ENCODE data around the gene CHMP4B.

CHMP4B gene

DNA sequence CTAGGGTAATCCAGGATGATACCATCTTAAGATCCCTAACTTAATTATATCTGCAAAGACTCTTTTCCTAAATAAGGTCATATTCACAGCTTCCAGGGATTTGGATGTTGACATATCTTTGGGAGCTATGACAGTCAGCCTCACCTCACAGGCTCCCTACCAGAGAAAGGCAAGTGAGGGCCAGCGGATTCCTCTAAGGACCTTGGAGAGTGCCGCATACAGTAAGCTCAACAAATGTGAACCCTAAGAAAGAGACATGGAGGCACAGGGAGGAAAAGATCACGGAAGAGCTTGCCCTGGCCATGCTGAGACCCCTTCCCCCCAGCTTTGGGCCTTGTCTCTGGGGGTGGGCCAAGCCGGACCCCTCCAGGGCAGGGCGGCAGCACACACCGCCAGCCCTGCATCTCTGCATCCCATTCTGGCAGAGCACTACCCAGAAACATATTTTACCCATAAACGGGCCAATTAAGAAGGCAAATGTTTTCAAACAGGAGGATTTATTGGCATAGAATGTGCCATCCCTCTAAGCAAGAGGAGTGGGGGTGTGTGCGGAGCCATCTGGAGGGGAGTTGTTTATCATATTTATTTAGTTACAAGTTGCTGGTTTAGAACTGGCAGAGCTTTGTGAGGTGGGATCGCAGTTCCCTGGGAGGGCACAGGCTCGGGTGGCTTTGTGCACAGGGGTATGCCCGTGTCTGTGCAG, 55.4 kb downstream of the CHMP4B start:
- DNase-seq: no peak

GRCh38 chr20:33868042-33868441, 56.9 kb downstream of the CHMP4B start:
- no peak for DNase-seq

GRCh38 chr20:33868595-33868994, 57.4 kb downstream of the CHMP4B start:
- DNase-seq: no peak

- no peak for DNase-seq
Measured at GRCh38 chr20:33869283-33869682, 58.1 kb downstream of the CHMP4B start.

DNA sequence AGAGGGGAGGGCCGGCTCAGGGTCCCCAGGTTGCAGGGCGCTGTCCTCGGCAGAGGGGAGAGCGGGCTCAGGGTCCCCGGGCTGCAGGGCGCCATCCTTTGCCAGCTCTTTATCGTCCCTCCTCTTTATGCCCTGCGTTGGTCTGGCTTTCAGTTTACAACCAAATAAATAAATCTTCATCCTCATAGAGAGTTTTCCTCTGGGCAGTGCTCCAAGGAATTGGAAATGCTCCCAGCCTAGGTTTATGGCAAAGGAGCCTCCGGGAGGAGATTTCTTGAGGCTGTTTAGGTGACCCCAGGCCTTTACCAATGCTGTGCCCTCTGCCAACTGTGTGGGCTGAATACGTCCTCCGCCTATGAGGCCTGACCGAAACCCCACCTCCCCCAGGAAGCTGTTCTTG, 60.2 kb downstream of the CHMP4B start:
- DNase-seq: no peak

DNA sequence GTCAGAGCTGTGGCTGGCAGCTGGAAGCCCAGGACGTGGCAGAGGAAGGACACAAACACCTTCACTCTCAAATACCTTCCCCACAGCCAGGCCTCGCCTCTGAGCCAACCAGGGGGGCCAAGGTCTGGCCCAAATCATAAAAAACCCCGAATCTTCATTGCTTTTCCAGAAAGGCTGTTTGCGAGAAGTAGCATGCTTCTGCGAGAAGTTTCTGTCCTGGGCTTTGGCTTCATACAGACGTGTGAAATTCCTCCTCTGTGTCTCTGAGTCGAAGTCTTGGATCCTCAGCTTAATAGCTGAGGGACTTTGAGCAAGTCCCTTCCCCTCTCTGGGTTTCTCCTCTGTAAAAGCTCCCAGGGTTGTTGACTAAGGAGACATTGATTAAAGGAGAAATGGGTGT, 63.0 kb downstream of the CHMP4B start:
- DNase-seq: no peak

DNA sequence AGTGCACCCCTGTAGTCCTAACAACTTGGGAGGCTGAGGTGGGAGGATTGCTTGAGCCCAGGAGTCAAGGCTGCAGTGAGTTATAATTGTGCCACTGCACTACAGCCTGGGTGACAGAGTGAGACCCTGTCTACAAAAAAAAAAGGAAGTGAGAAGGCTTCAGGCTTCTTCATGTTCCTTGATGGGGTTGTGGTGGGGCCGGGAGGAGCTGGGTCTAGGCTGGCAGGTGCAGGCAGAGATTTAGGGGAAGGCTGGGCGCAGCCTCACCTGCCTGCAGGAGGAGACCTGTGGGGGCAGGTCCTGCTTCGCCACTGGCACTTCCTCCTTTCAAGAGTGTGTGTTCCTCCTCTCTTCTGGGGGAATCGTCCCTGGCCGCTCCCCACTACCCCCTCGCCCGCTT, 63.9 kb downstream of the CHMP4B start:
- no peak for DNase-seq

DNA sequence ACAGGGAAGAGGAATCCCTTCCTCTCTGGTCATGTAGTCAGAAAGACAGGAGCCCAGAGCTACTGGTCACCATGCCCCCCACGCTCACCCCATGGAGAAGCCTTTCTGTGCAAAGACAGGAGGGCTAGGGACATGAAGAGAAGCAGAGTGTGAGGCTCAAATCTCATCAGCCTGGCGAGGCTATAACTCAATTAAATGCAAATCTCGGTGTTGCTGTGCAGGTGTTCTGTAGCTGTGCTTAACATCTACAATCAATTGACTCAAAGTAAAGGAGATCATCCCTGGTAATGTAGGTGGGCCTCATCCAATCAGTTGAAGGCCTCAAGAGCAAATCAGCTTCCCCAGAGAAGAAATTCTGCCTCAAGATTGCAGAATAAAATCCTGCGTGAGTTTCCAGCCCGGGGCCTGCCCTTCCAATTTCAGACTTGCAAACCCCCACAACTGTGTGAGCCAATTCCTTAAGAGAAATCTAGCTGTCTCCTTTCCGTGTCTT, 64.4 kb downstream of the CHMP4B start:
- no peak for DNase-seq

GRCh38 chr20:33878583-33878982, 67.4 kb downstream of the CHMP4B start:
- DNase-seq: no peak

DNA sequence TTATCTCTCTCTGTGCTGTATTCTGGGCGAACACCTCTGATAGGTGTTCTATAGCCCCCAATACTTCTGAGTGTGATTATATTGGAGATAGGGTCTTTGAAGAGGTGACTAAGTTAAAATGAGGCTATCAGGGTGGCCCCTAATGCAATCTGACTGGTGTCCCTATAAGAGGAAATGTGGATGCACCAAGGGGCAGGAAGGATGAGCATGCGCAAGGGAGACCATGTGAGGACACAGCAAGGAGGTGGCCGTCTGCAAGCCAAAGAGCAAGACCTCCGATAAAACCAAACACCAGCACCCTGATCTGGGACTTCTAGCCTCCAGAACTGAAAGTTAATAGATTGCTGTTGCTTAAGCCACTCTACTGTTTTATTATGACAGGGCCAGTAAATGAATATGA, 69.2 kb downstream of the CHMP4B start:
- no peak for DNase-seq

DNA sequence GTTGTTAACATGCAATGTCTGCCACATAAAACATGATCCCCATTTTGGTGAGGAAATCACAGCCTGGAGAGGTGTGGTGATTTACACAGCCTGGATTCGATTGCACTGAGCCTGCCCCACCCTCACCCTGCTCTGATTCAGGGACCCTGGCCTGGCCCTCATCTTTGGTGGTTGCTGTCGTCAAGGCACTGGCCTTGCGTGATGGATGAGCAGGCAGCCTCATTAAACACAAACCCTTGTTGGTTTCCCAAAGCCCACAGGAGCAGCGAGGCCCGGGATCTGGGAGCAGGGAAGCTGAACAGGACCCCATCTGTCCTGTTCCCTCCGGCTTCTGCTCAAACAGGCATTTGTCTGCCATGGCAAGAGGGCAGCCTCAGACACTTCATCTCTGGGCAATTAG, 70.8 kb downstream of the CHMP4B start:
- DNase-seq: no peak

- DNase-seq: no peak
Measured at GRCh38 chr20:33882481-33882880, 71.3 kb downstream of the CHMP4B start.

DNA sequence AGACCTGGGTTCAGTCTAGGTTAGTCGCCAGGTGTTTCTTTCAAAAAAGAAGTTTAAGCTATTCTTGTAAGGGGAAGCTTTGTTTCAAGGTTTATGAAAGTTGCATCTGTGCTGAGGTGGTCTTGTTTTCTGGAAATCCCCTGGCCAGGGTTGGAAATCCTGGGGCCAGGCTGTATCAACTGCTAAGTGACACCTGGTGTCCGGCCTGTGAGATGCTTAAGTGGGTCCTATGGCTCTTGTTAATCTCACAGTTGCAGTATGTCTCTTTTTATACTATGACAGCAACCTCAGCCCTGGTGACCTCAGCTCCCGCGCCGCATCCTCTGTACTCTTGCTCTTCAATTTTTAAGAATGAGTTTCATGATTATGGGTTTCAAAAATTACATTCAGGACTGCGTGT, 72.0 kb downstream of the CHMP4B start:
- no peak for DNase-seq

DNA sequence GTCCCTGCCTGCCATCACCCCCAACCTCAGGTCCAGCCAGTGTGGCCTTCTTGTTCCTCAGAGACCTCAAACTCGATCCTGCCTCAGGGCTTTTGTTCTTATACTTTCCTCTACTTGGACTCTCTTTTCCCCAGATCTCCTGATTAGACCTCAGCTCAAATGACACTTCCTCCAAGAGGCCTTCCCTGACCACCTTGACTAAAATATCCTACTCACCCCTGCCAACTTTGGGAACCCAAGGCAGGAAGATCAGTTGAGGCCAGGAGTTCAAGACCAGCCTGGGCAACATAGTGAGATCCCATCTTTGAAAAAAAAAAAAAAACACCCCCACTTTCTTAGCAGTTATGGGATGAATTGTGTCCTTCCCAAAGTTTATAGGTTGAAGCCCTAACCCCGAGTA, 73.5 kb downstream of the CHMP4B start:
- DNase-seq: no peak

DNA sequence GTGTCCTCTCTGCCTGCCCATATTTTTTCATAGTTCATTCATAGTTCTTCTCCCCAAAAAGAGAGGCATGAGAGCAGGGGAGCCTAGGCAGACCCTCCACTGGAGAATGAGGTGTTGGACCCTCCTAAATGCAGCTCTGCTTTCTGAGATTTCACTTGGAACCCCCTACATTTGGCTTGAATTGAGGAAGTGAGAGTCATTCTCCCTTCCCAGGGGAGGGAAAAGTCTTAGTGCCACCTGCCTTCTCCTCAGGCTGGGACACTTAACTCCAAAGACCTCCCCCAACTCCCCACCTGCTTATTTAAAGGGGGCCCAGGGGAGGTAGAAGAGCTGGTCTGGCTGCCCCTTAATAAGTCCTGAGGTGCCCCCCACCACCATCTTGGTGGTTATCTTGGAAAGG, 78.2 kb downstream of the CHMP4B start:
- no peak for DNase-seq

GRCh38 chr20:33890557-33890956, 79.4 kb downstream of the CHMP4B start:
- no peak for DNase-seq

DNA sequence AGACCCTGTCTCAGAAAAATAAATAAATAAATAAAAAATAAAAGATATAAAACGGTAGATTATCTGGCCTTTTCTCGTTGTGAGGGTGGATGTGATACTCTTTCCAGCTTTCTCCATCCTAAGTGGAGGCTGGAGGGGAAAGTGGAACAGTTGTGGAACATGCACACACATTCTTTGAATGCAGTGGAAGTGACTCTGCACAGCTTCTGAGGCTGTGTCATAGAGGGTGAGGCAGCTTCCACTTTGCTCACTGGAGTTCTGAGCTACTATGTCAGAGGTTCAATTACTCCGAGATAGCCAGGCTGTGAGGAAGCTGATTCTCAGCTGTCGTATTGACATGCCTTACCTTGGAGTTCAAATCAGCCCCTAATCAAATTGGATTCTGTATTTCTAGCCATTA, 82.2 kb downstream of the CHMP4B start:
- no peak for DNase-seq

DNA sequence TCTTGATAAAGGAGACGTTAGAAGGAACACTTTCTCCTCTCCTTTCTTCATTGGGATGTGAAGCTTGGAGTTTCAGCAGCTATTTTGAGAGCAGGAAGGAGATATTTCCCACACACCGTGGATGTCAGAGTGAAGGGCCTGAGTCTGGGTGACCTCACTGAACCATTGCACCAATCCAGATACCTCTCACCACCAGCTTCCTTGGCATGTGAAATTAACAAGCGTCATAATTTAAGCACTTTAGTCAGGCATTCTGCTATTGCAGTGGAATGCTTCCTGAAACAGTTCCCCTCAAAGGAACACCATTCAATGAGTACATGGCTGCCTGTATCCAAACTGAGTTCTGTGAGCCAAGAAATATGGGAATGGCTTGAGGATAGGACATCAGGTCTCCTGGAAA, 83.7 kb downstream of the CHMP4B start:
- no peak for DNase-seq

DNA sequence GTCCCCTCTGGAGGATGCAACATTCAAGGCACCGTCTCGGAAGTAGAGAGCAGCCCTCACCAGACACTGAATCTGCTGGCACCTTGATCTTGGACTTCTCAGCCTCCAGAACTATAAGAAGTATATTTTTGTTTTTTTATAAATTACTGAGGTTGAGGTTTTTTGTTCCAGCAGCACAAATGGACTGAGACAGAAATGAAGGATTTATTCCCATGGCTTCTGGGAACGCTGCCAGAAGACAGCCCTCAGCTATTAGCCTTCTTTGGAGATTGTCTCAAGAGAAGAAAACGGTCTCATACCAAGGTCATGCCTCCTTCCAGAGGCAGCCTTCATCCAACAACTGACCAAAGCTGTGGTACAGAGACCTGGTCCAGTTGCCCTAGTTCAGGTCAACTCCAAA, 85.4 kb downstream of the CHMP4B start:
- no peak for DNase-seq

GRCh38 chr20:33897313-33897912, 86.3 kb downstream of the CHMP4B start:
- DNase-seq: no peak

- DNase-seq: no peak
Measured at GRCh38 chr20:33899106-33899505, 88.0 kb downstream of the CHMP4B start.

DNA sequence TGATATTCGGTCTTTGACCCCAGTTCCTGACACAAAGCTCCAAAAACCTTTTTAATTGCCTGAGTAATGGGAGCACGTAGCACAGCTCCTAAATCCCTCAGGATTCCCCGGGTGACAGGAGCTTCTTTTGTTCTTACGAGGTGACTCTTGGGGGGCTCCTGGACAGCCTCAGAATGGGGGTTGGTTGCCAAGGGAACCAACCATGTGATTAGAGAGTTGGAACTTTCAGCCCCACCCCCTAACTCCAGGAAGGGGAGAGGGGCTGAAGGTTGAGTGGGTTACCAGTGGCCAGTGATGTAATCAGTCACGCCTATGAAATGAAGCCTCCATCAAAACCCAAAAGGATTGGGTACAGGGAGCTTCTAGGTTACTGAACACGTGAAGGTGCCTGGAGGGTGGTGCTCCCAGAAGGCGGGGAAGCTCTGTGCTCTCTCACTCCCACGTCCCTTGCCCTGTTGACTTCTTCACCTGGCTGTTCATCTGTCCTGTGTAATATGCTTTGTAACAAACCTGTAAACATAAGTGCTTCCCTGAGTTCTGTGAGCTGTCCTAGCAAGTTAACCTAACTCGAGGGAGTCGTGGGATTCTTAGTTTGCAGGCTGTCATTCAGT, 89.5 kb downstream of the CHMP4B start:
- DNase-seq: no peak

DNA sequence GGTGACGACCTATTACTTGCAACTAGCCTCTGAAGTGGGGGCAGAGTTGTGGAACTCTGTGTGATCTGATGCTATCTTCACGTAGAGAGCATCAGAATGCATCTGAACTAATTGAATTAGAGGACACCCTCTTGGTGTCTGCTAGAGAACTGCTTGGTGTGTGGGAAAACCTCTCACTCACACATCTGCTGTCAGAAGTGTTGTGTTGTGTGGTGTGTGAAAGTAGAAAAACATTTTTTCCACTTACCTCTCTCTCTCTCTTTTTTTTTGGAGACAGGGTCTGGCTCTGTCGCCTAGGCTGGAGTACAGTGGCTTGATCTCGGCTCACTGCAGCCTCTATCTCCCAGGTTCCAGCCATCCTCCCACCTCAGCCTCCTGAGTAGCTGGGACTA, 90.0 kb downstream of the CHMP4B start:
- DNase-seq: no peak

- no peak for DNase-seq
Measured at GRCh38 chr20:33902011-33902410, 90.9 kb downstream of the CHMP4B start.
